HS-27A (cell line): Measurements from ENCODE around the gene JPT2.

Source experiments
- DNase-seq: peaks from one replicate; pipeline ENCODE4 v3.0.0-alpha.2; 2012; ENCODE audit warnings: low read depth, missing footprints

JPT2 gene, protein sequence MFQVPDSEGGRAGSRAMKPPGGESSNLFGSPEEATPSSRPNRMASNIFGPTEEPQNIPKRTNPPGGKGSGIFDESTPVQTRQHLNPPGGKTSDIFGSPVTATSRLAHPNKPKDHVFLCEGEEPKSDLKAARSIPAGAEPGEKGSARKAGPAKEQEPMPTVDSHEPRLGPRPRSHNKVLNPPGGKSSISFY

GRCh38 chr16:1677942-1678499 lies at the start of gene JPT2:
Gene JPT2 (plus strand): TSS chr16:1678279. CDS start chr16:1678313, 34 bp downstream.
- peak; percentile 88 for DNase-seq

DNA sequence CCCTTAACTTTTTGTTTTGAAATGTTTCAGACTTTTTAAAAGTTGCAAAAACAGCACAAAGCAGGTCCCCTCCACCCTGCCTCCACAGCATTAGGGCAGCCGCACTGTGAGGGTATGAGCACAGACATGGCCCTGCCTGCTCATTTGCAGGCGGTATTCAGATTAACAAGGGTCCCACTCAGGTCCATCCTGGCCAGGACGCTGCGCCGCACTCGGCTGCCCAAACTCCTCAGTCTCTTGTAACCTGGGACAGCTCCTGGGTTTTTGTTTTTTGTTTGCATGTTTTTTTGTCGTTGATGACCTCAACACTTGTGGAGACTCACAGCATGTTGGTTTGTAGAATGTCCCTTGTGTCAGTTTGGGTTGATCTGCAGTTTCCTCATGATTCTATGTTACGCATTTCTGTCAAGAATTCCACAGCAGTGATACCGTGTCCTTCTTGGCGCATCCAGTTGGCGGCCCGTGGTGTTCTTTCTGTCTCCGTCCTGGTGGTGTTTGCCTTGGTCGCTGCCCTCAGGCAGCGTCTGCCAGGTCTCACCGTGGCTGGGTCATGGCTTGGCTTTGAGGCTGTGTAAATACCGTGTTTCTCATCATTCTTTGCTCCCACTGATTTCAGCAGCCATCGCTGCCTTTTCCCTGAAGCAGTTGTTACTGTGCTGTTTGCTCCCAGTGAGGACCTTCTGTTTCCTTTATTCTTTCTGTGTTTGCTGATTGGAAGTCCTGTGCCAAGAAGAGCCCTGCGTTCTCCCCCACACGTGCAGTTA lies 47.4 kb upstream of the JPT2 start:
- DNase-seq: no peak

- no peak for DNase-seq
Observed at GRCh38 chr16:1631230-1631629, 46.8 kb upstream of the JPT2 start.

GRCh38 chr16:1631931-1632637 lies 46.0 kb upstream of the JPT2 start:
- DNase-seq: no peak

DNA sequence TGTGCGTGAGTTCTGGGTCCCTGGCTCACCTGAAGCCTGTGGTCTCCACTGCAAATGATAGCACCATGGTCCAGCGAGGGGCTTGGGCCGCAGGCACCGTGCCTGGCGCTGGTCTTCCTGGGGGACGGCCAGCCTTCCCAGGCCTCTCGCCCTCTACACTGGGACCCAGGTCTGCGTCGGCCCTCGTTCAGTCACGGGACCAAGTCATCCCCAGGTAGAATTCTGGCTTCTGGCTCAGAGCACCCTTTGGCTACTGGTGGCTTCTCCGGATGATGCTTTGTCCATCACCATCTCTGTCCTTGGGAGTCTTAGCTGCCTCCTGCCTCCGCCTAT lies 45.5 kb upstream of the JPT2 start:
- DNase-seq: no peak

GRCh38 chr16:1633310-1633709 lies 44.8 kb upstream of the JPT2 start:
- no peak for DNase-seq

- DNase-seq: no peak
Observed at GRCh38 chr16:1634541-1634940, 43.5 kb upstream of the JPT2 start.

- DNase-seq: no peak
Observed at GRCh38 chr16:1635070-1635469, 43.0 kb upstream of the JPT2 start.

DNA sequence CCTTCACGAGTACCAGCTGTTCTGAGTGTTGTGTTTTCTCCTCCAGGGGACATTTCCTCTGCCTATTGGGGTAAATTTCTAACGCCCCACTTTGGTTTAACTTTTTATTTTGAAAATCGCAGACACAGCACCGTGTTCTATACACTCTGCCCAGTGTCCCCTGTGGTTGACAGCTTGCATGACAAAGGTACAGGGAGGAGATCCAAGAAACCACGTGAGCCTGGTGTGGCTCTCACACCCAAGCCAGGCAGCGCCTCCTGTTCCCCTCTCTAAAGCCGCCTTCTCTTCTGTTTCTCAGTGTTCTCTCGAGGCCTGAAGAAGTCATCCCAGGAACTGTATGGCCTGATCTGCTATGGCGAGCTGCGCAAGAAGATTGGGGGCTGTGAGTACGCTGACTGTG lies 40.6 kb upstream of the JPT2 start:
- no peak for DNase-seq

DNA sequence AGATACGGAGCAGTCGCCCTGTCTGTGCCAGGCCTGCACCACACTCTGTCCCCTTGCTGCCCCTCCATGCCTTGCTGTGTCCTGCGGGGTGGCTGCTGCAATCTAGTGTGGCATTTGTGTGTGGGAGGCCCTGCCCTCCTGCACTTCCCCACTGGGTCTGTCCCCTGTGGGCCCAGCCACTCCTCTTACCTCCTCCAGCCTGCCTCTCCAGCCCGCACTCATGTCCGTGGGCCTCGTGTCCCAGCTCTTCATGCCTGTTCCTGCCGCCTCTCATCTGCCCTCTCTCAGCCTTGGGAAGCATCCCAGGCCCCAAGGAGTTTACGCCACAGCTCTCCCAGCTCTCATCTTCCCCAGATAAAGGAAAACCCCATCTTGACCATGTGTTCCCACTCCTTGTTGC lies 39.3 kb upstream of the JPT2 start:
- DNase-seq: no peak

GRCh38 chr16:1639282-1639681 lies 38.8 kb upstream of the JPT2 start:
- no peak for DNase-seq

DNA sequence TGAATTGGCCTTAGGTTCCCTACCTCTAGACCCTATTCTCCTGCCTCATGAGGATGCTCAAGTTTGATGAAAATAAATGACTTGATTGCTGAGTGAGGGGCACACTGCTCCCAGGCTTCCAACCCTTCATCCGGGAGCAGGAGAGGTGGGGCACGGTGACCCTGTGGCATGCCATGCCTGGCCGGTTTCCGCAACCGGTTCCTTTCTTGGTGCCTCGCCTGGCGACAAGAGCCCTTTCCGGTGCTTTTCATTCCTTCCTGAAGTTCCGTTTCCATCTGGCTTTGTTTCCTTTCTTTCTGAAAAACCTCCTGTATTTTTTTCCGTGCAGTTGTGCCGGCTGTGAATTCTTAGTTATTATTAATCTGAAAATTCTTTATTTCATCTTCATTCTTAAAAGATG lies 38.2 kb upstream of the JPT2 start:
- DNase-seq: no peak

GRCh38 chr16:1640261-1640941 lies 37.7 kb upstream of the JPT2 start:
- no peak for DNase-seq

- no peak for DNase-seq
Observed at GRCh38 chr16:1641261-1641660, 36.8 kb upstream of the JPT2 start.

DNA sequence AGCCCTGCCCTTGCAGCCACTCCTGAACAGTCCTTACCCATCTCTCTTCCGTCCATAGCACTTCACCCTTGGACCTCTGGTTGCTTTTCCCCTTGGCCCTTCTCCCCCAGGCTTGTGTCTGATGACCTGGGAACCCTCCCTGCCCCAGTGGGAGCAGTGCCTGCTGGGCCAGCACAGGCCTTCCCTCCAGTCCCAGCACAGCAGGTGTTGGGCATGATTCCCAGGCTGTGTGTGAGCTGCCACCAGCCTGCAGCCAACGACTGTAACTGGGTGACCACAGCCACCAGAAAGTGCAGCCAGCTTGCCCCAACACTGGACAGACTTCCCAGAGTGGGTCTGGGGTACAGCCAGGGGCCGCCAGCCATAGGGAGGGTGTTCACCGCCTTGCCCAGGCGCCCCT lies 35.9 kb upstream of the JPT2 start:
- DNase-seq: no peak

DNA sequence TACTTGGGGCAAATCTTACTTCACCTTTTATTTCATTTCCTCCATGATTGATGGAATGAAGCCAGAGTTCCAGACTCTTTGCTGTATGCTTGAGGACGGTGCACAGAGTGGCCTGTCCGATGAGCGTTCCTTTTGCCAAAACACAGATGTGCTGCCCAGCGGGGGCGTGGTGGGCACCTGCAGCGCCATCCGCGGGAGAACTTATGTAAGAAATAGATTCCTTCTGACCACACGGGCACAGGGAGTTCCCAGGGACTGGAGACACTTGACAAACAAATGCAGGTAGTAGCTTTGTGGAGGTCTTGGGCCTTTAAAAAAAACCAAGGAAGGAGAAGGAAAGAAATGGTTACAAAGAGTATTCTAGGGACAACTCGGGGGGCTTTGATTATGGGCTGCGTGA lies 35.3 kb upstream of the JPT2 start:
- no peak for DNase-seq

GRCh38 chr16:1643521-1643920 lies 34.6 kb upstream of the JPT2 start:
- DNase-seq: no peak

GRCh38 chr16:1645914-1646525 lies 32.1 kb upstream of the JPT2 start:
- no peak for DNase-seq

- no peak for DNase-seq
Observed at GRCh38 chr16:1647856-1648255, 30.2 kb upstream of the JPT2 start.

- no peak for DNase-seq
Observed at GRCh38 chr16:1650131-1650530, 27.9 kb upstream of the JPT2 start.

DNA sequence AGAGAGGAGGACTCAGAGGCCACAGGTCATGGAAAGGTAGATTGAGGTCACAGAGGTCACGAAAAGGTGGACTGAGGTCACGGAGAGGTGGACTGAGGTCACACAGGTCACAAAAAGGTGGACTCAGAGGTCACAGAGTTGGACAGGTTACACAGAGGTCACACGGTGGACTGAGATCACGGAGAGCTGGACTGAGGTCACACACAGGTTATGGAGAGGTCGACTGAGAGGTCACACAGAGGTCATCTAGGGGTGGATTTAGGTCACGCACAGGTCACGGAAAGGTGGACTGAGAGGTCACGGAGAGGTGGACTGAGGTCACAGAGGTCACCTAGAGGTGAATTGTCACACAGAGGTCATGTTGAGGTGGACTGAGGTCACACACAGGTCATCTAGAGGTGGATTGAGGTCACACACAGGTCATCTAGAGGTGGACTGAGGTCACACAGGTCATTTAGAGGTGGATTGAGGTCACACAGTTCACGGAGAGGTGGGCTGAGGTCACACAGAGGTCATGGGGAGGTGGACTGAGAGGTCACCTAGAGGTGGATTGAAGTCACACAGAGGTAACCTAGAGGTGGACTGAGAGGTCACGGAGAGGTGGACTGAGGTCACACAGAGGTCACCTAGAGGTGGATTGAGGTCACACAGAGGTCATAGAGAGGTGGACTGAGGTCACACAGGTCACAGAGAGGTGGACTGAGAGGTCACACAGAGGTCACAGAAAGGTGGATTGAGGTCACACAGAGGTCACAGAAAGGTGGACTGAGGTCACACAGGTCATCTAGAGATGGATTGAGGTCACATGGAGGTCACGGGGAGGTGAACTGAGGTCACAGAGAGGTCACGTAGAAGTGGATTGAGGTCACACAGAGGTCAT lies 26.7 kb upstream of the JPT2 start:
- DNase-seq: no peak
